Upper lobe of left lung (tissue), 6 donors: ENCODE results near the gene ANK3. TPM values are rescaled to one million over a fixed set of nuclear protein-coding genes. Genes with fewer than 3 reads are reported as not detected.
A peak's percentile ranks its signal among the peaks of the same experiment; 100 is the strongest.

Source experiments
- ATAC-seq, 2 donors: fragments of 200-7000 bp; cut with Tn5 transposase; one replicate each; pipeline ENCODE4 v1.9.1; 2022; ENCODE audit warnings: mild to moderate bottlenecking in 2 of 2, moderate library complexity in 2 of 2; ENCODE audit not compliant: low FRiP score in 2 of 2
- DNase-seq, 2 donors: peaks; one replicate each; pipeline ENCODE4 v3.0.0-alpha.2; 2019 to 2020
- H3K27ac ChIP-seq, 4 donors: fragments of 200-600 bp; sonication (generic); one replicate each; pipeline ENCODE4 v1.5.1; 2016 to 2019
- H3K27me3 ChIP-seq, 4 donors: fragments of 200-600 bp; sonication (generic); one replicate each; pipeline ENCODE4 v1.5.1; 2017 to 2019
- H3K36me3 ChIP-seq, 4 donors: fragments of 200-600 bp; sonication (generic); one replicate each; pipeline ENCODE4 v1.5.1; 2016 to 2019
- H3K4me1 ChIP-seq, 4 donors: fragments of 200-600 bp; sonication (generic); one replicate each; pipeline ENCODE4 v1.5.1; 2018 to 2019
- H3K4me3 ChIP-seq, 4 donors: fragments of 200-600 bp; sonication (generic); one replicate each; pipeline ENCODE4 v1.5.1; 2017 to 2019; ENCODE audit warnings: mild to moderate bottlenecking in 2 of 4, moderate library complexity in 1 of 4
- H3K9me3 ChIP-seq, 4 donors: fragments of 200-600 bp; sonication (generic); one replicate each; pipeline ENCODE4 v1.5.1; 2018 to 2019
- CTCF ChIP-seq, 6 experiments: fragments of 450-650 bp in 4 of 6; fragments of 200-600 bp in 2 of 6; sonication (generic) in 2 of 6; IDR thresholded peaks; one replicate each; pipeline ENCODE4 v1.5.1; 2016 to 2019; ENCODE audit warnings: antibody characterized with exemption in 6 of 6
- EP300 ChIP-seq, 4 donors: sonication (generic); formaldehyde crosslinking; IDR thresholded peaks; one replicate each; pipeline ENCODE4 v1.5.1; 2017; ENCODE audit warnings: antibody characterized with exemption in 4 of 4, control low read depth in 2 of 4
- POLR2A ChIP-seq, 4 donors: fragments of 450-650 bp; IDR thresholded peaks; one replicate each; pipeline ENCODE4 v1.5.1; 2016 to 2017; ENCODE audit warnings: antibody characterized with exemption in 4 of 4, mild to moderate bottlenecking in 2 of 4
- POLR2AphosphoS5 ChIP-seq, 2 donors: sonication (generic); formaldehyde crosslinking; IDR thresholded peaks; one replicate each; pipeline ENCODE4 v1.5.1; 2017; ENCODE audit warnings: antibody characterized with exemption in 2 of 2
- WGBS, 2 donors: methylation state at CpG; one replicate each; pipeline ENCODE4 v1.1.5; 2017 to 2018; 5-methylcytosine and 5-hydroxymethylcytosine counted together
- total RNA-seq, 6 donors: library from RNA; depleted of rRNA in 4 of 6; stranded (reverse); fragments of >200 nt in 4 of 6; gene quantifications; one replicate each; pipeline versions ENCODE4 v1.1.0 to v1.2.1, GENCODE V29; 2016 to 2021
- donor health status: DM: no; HTN: no; CAD: no; lungs with moderate emphysema.
- donor health status: DM: no; HTN: yes; CAD: no; lungs with severe emphysema.

The ANK3 gene
- total RNA-seq, 6 donors from 2014 or later, result 43.9 to 193 (median 98.5) TPM

GRCh38 chr10:60422809-60423208 lies 33.1 kb upstream of the ANK3 start:
- no peak overlapping the region for H3K27ac ChIP-seq
- no peaks in the 10 kb centered on the region for H3K9me3 ChIP-seq
- no peaks in the 10 kb centered on the region for H3K36me3 ChIP-seq
- ATAC-seq (no peak), DNase-seq (no peak)
- no peak for TF ChIP-seq POLR2AphosphoS5 (IDR thresholded peaks at IDR 0.05)
- no peak for TF ChIP-seq POLR2A (IDR thresholded peaks at IDR 0.05)
- no peak for TF ChIP-seq EP300 (IDR thresholded peaks at IDR 0.05)
- TF ChIP-seq CTCF (IDR thresholded peaks at IDR 0.05), result no peak
- H3K27me3 ChIP-seq, result no peaks in the 10 kb centered on the region
- no peak overlapping the region for H3K4me3 ChIP-seq
- WGBS, 2 donors, result 65 to 67% methylated on average over 5 of the region's 5 CpGs
- peaks cover 0 to 6% (median 2%) of the 10 kb centered on the region in 4 donors for H3K4me1 ChIP-seq

- Histone ChIP-seq H3K36me3 (no peaks in the 10 kb centered on the region), H3K4me1 (peaks cover 0 to 6% (median 2%) of the 10 kb centered on the region in 4 donors), H3K9me3 (no peaks in the 10 kb centered on the region), H3K4me3 (no peak overlapping the region), H3K27ac (no peak overlapping the region), H3K27me3 (no peaks in the 10 kb centered on the region)
- ATAC-seq (peak; percentile 28 to 49), DNase-seq (peak in 1 of 2 donors; percentile 50)
- no peak for TF ChIP-seq POLR2A (IDR thresholded peaks at IDR 0.05)
- TF ChIP-seq EP300 (IDR thresholded peaks at IDR 0.05), result no peak
- no peak for TF ChIP-seq POLR2AphosphoS5 (IDR thresholded peaks at IDR 0.05)
- TF ChIP-seq CTCF (IDR thresholded peaks at IDR 0.05), result no peak
- WGBS, 2 donors, result 62 to 64% methylated on average over 5 of the region's 5 CpGs
These were observed 31.6 kb upstream of the ANK3 start for GRCh38 chr10:60420991-60421894.

- ATAC-seq, result no peak
- TF ChIP-seq POLR2A (IDR thresholded peaks at IDR 0.05), result no peak
- no peak for TF ChIP-seq CTCF (IDR thresholded peaks at IDR 0.05)
- no peak for TF ChIP-seq EP300 (IDR thresholded peaks at IDR 0.05)
- TF ChIP-seq POLR2AphosphoS5 (IDR thresholded peaks at IDR 0.05), result no peak
- Histone ChIP-seq H3K27ac (no peak overlapping the region), H3K36me3 (no peaks in the 10 kb centered on the region), H3K4me1 (peaks cover 0 to 6% (median 2%) of the 10 kb centered on the region in 4 donors), H3K4me3 (no peak overlapping the region), H3K9me3 (no peaks in the 10 kb centered on the region), H3K27me3 (no peaks in the 10 kb centered on the region)
- DNase-seq, result no peak
These were observed 29.6 kb upstream of the ANK3 start for GRCh38 chr10:60419249-60419648.

- no peak overlapping the region for H3K27ac ChIP-seq
- H3K4me1 ChIP-seq, result peaks cover 0 to 6% (median 2%) of the 10 kb centered on the region in 4 donors
- 90 to 97% methylated on average over 1 of the region's 1 CpG for WGBS, 2 donors
- ATAC-seq (no peak), DNase-seq (no peak)
- H3K36me3 ChIP-seq, result no peaks in the 10 kb centered on the region
- H3K27me3 ChIP-seq, result no peaks in the 10 kb centered on the region
- H3K4me3 ChIP-seq, result no peak overlapping the region
- no peak for TF ChIP-seq CTCF (IDR thresholded peaks at IDR 0.05)
- TF ChIP-seq POLR2AphosphoS5 (IDR thresholded peaks at IDR 0.05), result no peak
- no peak for TF ChIP-seq POLR2A (IDR thresholded peaks at IDR 0.05)
- no peak for TF ChIP-seq EP300 (IDR thresholded peaks at IDR 0.05)
- no peaks in the 10 kb centered on the region for H3K9me3 ChIP-seq
These were observed 28.2 kb upstream of the ANK3 start for GRCh38 chr10:60417901-60418300.
